ENCODE measurements around the gene TMPRSS12. TPM values are rescaled to one million over a fixed set of nuclear protein-coding genes. Genes with fewer than 3 reads are reported as not detected.

The TMPRSS12 gene
- total and polyA plus RNA-seq, 9 of the 15 experiments (the other 6 are each of a cell fraction or from before 2014, with no cell fraction given) = 0.04 TPM; not detected in 8

GRCh38 chr12:50928392-50928791 lies 85.7 kb downstream of the TMPRSS12 start (continued):
- no peak for TF ChIP-seq ZBTB49 (CRISPR knock-in tag; IDR thresholded peaks at IDR 0.05; ENCODE audit: borderline replicate concordance)
- TF ChIP-seq TARDBP (IDR thresholded peaks at IDR 0.05) = no peak
- TF ChIP-seq ZNF589 (CRISPR knock-in tag; IDR thresholded peaks at IDR 0.05; ENCODE audit: low read depth) = no peak
- no peak for TF ChIP-seq RBBP5 (IDR thresholded peaks at IDR 0.05; ENCODE audit: borderline replicate concordance, insufficient read depth, low read length, poor library complexity, severe bottlenecking)
- no peak for TF ChIP-seq ZNF609 (CRISPR knock-in tag; IDR thresholded peaks at IDR 0.05; ENCODE audit: borderline replicate concordance)
- TF ChIP-seq ETV1 (tag; conservative IDR thresholded peaks at IDR 0.05; ENCODE audit: low read depth) = no peak
- no peak for TF ChIP-seq CTCF (IDR thresholded peaks at IDR 0.05 in 2 of 3, conservative IDR thresholded peaks at IDR 0.05 in 1 of 3; ENCODE audit: insufficient read depth in 2 of 3, low read depth in 1 of 3, low read length in 3 of 3)
- TF ChIP-seq SMC3 (conservative IDR thresholded peaks at IDR 0.05; ENCODE audit: insufficient read depth, low read depth, low read length) = no peak
- TF ChIP-seq ZBTB8A (IDR thresholded peaks at IDR 0.05; ENCODE audit: partially characterized antibody) = no peak
- no peak for TF ChIP-seq SNIP1 (IDR thresholded peaks at IDR 0.05; ENCODE audit: low read depth)
- TF ChIP-seq HLTF (IDR thresholded peaks at IDR 0.05) = no peak
